Testis (tissue), 3 donors: ENCODE measurements around the gene RFC2. TPM values are rescaled to one million over a fixed set of nuclear protein-coding genes. Genes with fewer than 3 reads are reported as not detected.

Experiments used
- DNase-seq: peaks from one replicate; pipeline ENCODE4 v3.0.0-alpha.2; 2019
- H3K27ac ChIP-seq, 2 donors: fragments of 200-600 bp; sonication (generic); one replicate each; pipeline ENCODE4 v1.5.1; 2019
- H3K27me3 ChIP-seq: fragments of 200-600 bp; sonication (generic); one replicate; pipeline ENCODE4 v1.5.1; 2019
- H3K36me3 ChIP-seq: fragments of 200-600 bp; sonication (generic); one replicate; pipeline ENCODE4 v1.5.1; 2017; ENCODE audit warnings: low read depth; ENCODE audit errors: missing control alignments
- H3K4me1 ChIP-seq: fragments of 200-600 bp; sonication (generic); one replicate; pipeline ENCODE4 v1.5.1; 2019
- H3K4me3 ChIP-seq, 2 donors: fragments of 200-600 bp; sonication (generic); one replicate each; pipeline ENCODE4 v1.5.1; 2017 to 2019
- H3K9me3 ChIP-seq: fragments of 200-600 bp; sonication (generic); one replicate; pipeline ENCODE4 v1.5.1; 2017
- POLR2A ChIP-seq: fragments of 450-650 bp; IDR thresholded peaks from one replicate; pipeline ENCODE4 v1.6.1; 2017; ENCODE audit warnings: antibody characterized with exemption, mild to moderate bottlenecking, moderate library complexity
- WGBS, 2 donors: methylation state at CpG; one replicate each; pipeline ENCODE4 v1.1.5; 2018; 5-methylcytosine and 5-hydroxymethylcytosine counted together
- intact Hi-C: fragments of 100-400 bp; cut with DNase I; formaldehyde crosslinking; loops from one replicate; pipeline ENCODE4 v1.15.1; 2023; ENCODE audit warnings: low total_unique reads
- polyA plus RNA-seq: library from polyadenylated mRNA; stranded (reverse); fragments of 350-450 nt; fragmentation: Illumina TruSeq; extraction: RNeasy Lipid Tissue Mini Kit (QIAGEN cat#74804); gene quantifications from one replicate; pipeline ENCODE4 v1.2.3, GENCODE V29; 2014; ENCODE audit warnings: low read depth, low replicate concordance; ENCODE audit not compliant: insufficient read depth
- total RNA-seq, 2 donors: library from RNA; depleted of rRNA; stranded (reverse); fragments of >200 nt; gene quantifications; one replicate each; pipeline ENCODE4 v1.2.3, GENCODE V29; 2016
- TF ChIP-seq, protein P1 (sequence below), 3 experiments: fragments of 450-650 bp in 2 of 3; fragments of 200-600 bp in 1 of 3; sonication (generic) in 1 of 3; IDR thresholded peaks; one replicate each; pipeline ENCODE4 v1.5.1; 2016 to 2019; ENCODE audit warnings: antibody characterized with exemption in 3 of 3, mild to moderate bottlenecking in 2 of 3, moderate library complexity in 1 of 3

Gene RFC2
- total and polyA plus RNA-seq, 3 donors from 2014 or later = 10.8 to 29.2 (median 15.2) TPM

DNA sequence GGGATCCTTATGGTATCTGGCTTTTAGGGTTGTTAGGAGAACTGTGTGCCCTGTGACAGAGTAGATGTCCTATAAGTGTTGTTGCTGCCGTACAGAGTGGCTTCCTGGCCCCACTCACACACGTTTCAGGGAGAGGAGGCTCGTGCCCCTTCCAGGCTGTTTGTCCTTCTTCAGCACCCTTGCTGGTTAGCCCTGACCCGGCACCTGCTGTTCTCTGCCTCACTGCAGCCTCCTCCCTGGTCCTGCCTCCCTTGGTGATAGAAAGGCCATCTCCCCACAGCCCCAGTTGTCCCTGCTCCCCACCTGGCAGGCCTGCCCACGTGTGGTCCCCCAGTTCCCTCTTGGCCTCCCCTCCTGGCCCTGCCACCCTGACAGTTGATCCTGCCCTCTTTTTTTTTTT lies 37.3 kb upstream of the RFC2 start:
- no peaks in the 10 kb centered on the region for H3K36me3 ChIP-seq
- H3K27me3 ChIP-seq = no peaks in the 10 kb centered on the region
- H3K4me1 ChIP-seq = peaks cover 25% of the 10 kb centered on the region
- H3K27ac ChIP-seq = no peak overlapping the region
- TF ChIP-seq, protein P1, sequence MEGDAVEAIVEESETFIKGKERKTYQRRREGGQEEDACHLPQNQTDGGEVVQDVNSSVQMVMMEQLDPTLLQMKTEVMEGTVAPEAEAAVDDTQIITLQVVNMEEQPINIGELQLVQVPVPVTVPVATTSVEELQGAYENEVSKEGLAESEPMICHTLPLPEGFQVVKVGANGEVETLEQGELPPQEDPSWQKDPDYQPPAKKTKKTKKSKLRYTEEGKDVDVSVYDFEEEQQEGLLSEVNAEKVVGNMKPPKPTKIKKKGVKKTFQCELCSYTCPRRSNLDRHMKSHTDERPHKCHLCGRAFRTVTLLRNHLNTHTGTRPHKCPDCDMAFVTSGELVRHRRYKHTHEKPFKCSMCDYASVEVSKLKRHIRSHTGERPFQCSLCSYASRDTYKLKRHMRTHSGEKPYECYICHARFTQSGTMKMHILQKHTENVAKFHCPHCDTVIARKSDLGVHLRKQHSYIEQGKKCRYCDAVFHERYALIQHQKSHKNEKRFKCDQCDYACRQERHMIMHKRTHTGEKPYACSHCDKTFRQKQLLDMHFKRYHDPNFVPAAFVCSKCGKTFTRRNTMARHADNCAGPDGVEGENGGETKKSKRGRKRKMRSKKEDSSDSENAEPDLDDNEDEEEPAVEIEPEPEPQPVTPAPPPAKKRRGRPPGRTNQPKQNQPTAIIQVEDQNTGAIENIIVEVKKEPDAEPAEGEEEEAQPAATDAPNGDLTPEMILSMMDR (IDR thresholded peaks at IDR 0.05) = no peak
- no peak for TF ChIP-seq POLR2A
- no peak overlapping the region for H3K4me3 ChIP-seq
- intact Hi-C loops = no loop called here
- no peak for DNase-seq
- WGBS, 2 donors = 83 to 84% methylated on average over 5 of the region's 5 CpGs
- H3K9me3 ChIP-seq = no peaks in the 10 kb centered on the region

DNA sequence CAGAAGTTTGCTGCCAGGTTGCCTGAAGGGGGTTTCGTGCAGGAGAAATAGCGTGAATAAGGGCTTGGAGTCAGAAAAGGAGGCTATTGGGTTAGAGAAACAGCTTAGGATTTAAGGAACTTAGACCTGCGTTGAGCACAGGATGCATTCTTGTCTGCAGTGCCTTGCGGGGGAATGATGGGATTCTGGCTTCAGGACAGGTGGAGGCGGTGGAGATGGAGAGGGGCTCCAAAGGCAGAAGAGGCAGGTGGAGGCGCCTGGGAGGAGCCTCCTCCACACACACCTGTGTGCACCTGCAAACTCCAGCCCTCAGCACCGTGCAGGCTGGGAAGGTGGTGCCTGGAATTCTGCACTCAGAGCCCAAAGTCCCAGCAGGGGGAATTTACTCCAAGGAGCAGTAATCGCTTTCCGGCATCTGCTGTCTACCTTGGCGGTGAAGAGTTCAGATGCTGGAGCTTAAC lies 36.8 kb upstream of the RFC2 start:
- Histone ChIP-seq H3K36me3 (no peaks in the 10 kb centered on the region), H3K27me3 (no peaks in the 10 kb centered on the region), H3K27ac (no peak overlapping the region), H3K4me3 (no peak overlapping the region), H3K9me3 (no peaks in the 10 kb centered on the region), H3K4me1 (peaks cover 25% of the 10 kb centered on the region)
- intact Hi-C loops = no loop called here
- 42 to 64% methylated on average over 6 to 10 of the region's 10 CpGs for WGBS, 2 donors
- no peak for DNase-seq
- TF ChIP-seq, protein P1 (IDR thresholded peaks at IDR 0.05) = no peak
- no peak for TF ChIP-seq POLR2A

DNA sequence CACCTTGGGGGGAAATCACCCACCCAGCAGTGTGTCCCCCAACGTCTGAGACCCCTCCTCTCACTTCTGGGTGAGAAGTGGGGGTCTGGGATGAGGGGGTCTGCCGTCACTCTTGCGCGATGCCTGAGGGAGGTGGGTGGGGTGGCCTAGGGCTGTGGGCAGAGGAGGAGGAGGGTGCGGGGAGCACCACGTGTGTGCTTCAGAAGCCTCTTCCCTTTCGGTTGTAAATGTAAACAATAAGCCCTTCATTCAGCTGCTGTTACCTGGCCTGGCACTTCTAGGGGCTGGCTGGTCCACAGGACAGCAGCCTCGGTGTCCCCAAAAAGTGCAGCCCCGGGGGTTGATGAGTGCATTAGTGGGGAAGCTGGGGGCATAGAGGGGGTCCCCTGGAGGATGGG lies 36.4 kb upstream of the RFC2 start:
- intact Hi-C loops = no loop called here
- no peak for DNase-seq
- 21 to 34% methylated on average over 5 to 9 of the region's 9 CpGs for WGBS, 2 donors
- Histone ChIP-seq H3K4me1 (peaks cover 25% of the 10 kb centered on the region), H3K9me3 (no peaks in the 10 kb centered on the region), H3K27me3 (no peaks in the 10 kb centered on the region), H3K36me3 (no peaks in the 10 kb centered on the region), H3K4me3 (peak overlapping the region in 1 of 2 donors; percentile 76), H3K27ac (no peak overlapping the region)
- TF ChIP-seq, protein P1 (IDR thresholded peaks at IDR 0.05) = no peak
- TF ChIP-seq POLR2A = no peak

DNA sequence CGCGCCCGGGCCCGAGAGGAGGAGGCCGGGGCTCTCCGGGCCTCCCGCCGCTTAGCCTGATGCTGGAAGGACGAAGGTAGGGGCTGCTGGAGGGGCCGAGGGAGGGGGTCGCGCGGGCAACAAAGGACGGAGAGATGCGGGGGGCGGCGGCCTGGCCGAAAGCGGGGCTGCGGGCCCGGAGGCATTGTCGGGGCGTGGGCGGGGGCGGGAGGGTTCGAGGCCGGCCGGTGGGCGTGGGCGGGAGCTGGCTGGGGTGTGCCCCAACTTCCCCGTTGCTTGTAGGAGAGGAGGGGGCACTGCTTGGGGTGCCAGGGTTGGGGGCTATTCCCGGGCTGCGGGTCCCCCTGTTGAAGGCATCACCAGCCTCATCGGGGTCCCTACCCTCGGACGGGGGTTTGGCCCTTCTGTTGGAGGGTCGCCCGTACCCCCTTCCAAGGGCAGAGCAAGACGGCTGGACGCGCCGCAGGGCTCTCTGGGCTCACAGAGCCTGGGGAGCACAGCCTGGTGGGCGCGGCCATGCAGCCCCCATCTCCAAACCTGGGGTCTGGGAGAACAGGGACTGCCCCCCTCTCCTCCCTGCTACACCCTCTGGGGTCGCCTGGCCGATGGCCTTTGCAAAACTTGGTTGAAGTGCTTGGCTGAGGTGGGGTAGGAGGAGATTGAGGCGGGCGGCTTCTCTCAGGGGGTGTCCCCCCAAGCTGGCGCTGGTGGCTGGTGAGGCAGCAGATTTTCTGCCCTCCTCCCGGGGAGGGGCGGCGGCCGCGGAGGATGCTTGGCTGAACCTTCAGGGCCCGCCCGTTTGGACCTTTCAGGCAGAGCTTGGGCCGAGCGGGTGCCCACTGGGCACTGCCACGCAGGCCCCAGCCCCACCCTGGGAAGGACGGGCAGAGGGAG lies 35.7 kb upstream of the RFC2 start:
- H3K9me3 ChIP-seq = no peaks in the 10 kb centered on the region
- H3K4me3 ChIP-seq = peak overlapping the region; percentile 76 to 80
- WGBS, 2 donors = 0 to 1% methylated on average over 4 to 40 of the region's 60 CpGs
- intact Hi-C loops = no loop called here
- DNase-seq = no peak
- H3K36me3 ChIP-seq = no peaks in the 10 kb centered on the region
- H3K27ac ChIP-seq = peak overlapping the region; percentile 31 to 66
- no peaks in the 10 kb centered on the region for H3K27me3 ChIP-seq
- TF ChIP-seq POLR2A = no peak
- TF ChIP-seq, protein P1 (IDR thresholded peaks at IDR 0.05) = no peak
- H3K4me1 ChIP-seq = peaks cover 25% of the 10 kb centered on the region
